ENCODE data around the gene PDZRN4.

DNA sequence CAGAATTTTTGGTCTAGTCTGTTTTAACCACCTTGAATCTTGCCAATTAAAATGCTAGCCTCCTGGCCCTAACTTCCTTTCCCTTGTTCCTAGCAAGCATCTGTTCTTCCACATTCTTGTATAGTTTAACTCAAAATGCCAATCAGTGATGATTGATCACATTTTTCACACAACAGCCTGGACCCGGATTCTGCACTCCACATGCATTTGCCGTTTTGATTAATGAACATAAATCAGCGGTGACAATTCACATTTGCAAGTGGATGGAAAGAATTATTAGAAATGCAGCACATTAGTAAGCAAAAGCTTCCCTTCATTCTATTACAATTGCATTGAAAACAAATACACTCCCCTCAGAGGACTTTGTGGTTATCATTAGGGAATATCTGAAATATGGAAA is 83.4 kb downstream of the PDZRN4 start:
- TF ChIP-seq, protein P1, sequence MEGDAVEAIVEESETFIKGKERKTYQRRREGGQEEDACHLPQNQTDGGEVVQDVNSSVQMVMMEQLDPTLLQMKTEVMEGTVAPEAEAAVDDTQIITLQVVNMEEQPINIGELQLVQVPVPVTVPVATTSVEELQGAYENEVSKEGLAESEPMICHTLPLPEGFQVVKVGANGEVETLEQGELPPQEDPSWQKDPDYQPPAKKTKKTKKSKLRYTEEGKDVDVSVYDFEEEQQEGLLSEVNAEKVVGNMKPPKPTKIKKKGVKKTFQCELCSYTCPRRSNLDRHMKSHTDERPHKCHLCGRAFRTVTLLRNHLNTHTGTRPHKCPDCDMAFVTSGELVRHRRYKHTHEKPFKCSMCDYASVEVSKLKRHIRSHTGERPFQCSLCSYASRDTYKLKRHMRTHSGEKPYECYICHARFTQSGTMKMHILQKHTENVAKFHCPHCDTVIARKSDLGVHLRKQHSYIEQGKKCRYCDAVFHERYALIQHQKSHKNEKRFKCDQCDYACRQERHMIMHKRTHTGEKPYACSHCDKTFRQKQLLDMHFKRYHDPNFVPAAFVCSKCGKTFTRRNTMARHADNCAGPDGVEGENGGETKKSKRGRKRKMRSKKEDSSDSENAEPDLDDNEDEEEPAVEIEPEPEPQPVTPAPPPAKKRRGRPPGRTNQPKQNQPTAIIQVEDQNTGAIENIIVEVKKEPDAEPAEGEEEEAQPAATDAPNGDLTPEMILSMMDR (conservative IDR thresholded peaks at IDR 0.05; ENCODE audit: low read depth in 2 of 2) = no peak
- TF ChIP-seq, protein P2, sequence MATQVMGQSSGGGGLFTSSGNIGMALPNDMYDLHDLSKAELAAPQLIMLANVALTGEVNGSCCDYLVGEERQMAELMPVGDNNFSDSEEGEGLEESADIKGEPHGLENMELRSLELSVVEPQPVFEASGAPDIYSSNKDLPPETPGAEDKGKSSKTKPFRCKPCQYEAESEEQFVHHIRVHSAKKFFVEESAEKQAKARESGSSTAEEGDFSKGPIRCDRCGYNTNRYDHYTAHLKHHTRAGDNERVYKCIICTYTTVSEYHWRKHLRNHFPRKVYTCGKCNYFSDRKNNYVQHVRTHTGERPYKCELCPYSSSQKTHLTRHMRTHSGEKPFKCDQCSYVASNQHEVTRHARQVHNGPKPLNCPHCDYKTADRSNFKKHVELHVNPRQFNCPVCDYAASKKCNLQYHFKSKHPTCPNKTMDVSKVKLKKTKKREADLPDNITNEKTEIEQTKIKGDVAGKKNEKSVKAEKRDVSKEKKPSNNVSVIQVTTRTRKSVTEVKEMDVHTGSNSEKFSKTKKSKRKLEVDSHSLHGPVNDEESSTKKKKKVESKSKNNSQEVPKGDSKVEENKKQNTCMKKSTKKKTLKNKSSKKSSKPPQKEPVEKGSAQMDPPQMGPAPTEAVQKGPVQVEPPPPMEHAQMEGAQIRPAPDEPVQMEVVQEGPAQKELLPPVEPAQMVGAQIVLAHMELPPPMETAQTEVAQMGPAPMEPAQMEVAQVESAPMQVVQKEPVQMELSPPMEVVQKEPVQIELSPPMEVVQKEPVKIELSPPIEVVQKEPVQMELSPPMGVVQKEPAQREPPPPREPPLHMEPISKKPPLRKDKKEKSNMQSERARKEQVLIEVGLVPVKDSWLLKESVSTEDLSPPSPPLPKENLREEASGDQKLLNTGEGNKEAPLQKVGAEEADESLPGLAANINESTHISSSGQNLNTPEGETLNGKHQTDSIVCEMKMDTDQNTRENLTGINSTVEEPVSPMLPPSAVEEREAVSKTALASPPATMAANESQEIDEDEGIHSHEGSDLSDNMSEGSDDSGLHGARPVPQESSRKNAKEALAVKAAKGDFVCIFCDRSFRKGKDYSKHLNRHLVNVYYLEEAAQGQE (IDR thresholded peaks at IDR 0.05; ENCODE audit: unreplicated experiment) = no peak
- TF ChIP-seq ZNF114 (CRISPR knock-in tag; IDR thresholded peaks at IDR 0.05) (no peak), ZNF331 (CRISPR knock-in tag; IDR thresholded peaks at IDR 0.05; ENCODE audit: low read depth) (no peak), CREB1 (CRISPR knock-in tag; IDR thresholded peaks at IDR 0.05; ENCODE audit: low read depth) (no peak), JUNB (IDR thresholded peaks at IDR 0.05; ENCODE audit: unreplicated experiment) (no peak), EZH2phosphoT487 (IDR thresholded peaks at IDR 0.05; ENCODE audit: unreplicated experiment) (no peak), POLR2AphosphoS5 (IDR thresholded peaks at IDR 0.05; ENCODE audit: low read depth) (no peak), EZH2 (IDR thresholded peaks at IDR 0.05; ENCODE audit: low read depth, unreplicated experiment) (no peak), NANOG (IDR thresholded peaks at IDR 0.05; ENCODE audit: borderline replicate concordance) (no peak)
- TF ChIP-seq, protein P3, sequence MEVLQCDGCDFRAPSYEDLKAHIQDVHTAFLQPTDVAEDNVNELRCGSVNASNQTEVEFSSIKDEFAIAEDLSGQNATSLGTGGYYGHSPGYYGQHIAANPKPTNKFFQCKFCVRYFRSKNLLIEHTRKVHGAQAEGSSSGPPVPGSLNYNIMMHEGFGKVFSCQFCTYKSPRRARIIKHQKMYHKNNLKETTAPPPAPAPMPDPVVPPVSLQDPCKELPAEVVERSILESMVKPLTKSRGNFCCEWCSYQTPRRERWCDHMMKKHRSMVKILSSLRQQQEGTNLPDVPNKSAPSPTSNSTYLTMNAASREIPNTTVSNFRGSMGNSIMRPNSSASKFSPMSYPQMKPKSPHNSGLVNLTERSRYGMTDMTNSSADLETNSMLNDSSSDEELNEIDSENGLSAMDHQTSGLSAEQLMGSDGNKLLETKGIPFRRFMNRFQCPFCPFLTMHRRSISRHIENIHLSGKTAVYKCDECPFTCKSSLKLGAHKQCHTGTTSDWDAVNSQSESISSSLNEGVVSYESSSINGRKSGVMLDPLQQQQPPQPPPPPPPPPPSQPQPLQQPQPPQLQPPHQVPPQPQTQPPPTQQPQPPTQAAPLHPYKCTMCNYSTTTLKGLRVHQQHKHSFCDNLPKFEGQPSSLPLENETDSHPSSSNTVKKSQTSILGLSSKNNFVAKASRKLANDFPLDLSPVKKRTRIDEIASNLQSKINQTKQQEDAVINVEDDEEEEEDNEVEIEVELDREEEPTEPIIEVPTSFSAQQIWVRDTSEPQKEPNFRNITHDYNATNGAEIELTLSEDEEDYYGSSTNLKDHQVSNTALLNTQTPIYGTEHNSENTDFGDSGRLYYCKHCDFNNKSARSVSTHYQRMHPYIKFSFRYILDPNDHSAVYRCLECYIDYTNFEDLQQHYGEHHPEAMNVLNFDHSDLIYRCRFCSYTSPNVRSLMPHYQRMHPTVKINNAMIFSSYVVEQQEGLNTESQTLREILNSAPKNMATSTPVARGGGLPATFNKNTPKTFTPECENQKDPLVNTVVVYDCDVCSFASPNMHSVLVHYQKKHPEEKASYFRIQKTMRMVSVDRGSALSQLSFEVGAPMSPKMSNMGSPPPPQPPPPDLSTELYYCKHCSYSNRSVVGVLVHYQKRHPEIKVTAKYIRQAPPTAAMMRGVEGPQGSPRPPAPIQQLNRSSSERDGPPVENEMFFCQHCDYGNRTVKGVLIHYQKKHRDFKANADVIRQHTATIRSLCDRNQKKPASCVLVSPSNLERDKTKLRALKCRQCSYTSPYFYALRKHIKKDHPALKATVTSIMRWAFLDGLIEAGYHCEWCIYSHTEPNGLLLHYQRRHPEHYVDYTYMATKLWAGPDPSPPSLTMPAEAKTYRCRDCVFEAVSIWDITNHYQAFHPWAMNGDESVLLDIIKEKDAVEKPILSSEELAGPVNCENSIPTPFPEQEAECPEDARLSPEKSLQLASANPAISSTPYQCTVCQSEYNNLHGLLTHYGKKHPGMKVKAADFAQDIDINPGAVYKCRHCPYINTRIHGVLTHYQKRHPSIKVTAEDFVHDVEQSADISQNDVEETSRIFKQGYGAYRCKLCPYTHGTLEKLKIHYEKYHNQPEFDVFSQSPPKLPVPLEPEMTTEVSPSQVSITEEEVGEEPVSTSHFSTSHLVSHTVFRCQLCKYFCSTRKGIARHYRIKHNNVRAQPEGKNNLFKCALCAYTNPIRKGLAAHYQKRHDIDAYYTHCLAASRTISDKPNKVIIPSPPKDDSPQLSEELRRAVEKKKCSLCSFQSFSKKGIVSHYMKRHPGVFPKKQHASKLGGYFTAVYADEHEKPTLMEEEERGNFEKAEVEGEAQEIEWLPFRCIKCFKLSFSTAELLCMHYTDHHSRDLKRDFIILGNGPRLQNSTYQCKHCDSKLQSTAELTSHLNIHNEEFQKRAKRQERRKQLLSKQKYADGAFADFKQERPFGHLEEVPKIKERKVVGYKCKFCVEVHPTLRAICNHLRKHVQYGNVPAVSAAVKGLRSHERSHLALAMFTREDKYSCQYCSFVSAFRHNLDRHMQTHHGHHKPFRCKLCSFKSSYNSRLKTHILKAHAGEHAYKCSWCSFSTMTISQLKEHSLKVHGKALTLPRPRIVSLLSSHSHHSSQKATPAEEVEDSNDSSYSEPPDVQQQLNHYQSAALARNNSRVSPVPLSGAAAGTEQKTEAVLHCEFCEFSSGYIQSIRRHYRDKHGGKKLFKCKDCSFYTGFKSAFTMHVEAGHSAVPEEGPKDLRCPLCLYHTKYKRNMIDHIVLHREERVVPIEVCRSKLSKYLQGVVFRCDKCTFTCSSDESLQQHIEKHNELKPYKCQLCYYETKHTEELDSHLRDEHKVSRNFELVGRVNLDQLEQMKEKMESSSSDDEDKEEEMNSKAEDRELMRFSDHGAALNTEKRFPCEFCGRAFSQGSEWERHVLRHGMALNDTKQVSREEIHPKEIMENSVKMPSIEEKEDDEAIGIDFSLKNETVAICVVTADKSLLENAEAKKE (CRISPR knock-in tag; IDR thresholded peaks at IDR 0.05) = no peak
